B cell (primary cell): ENCODE results near the gene PLN.

Experiments
- EZH2 ChIP-seq: IDR thresholded peaks from 2 replicates; pipeline ENCODE4 v1.6.1; 2012; ENCODE audit warnings: borderline replicate concordance, low read depth, mild to moderate bottlenecking, moderate library complexity, low read length; ENCODE audit not compliant: insufficient read depth, poor library complexity, severe bottlenecking
- TF ChIP-seq, protein P1 (sequence below): fragments of 200-600 bp; IDR thresholded peaks from one replicate; pipeline ENCODE4 v1.8.0; 2022; ENCODE audit warnings: antibody characterized with exemption, mild to moderate bottlenecking

DNA sequence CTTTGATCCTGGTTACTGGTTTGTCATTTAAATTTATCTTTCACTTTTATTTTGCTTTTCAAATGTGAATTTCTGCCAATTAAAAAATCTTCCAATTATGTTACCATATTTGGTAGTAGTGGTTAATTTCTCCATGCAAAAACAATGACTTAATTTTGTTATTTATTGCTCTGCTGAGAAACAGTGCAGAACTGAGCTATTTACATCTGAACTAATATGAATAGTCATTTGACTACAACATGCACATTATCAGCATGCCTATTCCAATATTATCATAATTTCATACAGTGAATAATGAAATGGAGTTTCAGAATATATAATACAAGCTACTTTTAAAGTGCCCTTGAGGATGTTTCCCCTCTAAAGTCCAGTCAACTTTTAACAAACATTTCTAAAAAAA is 517 bp downstream of the PLN start:
- TF ChIP-seq, protein P1, sequence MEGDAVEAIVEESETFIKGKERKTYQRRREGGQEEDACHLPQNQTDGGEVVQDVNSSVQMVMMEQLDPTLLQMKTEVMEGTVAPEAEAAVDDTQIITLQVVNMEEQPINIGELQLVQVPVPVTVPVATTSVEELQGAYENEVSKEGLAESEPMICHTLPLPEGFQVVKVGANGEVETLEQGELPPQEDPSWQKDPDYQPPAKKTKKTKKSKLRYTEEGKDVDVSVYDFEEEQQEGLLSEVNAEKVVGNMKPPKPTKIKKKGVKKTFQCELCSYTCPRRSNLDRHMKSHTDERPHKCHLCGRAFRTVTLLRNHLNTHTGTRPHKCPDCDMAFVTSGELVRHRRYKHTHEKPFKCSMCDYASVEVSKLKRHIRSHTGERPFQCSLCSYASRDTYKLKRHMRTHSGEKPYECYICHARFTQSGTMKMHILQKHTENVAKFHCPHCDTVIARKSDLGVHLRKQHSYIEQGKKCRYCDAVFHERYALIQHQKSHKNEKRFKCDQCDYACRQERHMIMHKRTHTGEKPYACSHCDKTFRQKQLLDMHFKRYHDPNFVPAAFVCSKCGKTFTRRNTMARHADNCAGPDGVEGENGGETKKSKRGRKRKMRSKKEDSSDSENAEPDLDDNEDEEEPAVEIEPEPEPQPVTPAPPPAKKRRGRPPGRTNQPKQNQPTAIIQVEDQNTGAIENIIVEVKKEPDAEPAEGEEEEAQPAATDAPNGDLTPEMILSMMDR, result no peak
- TF ChIP-seq EZH2, result no peak
